Pancreas (tissue), 10 donors: ENCODE measurements around the gene MAP7D2. TPM values are rescaled to one million over a fixed set of nuclear protein-coding genes. Genes with fewer than 3 reads are reported as not detected.
"Not testable (repeated sequence)": the region's sequence is repeated elsewhere in the genome, so short reads cannot be mapped to it uniquely, and the experiment has no call there.

Source experiments
- ATAC-seq, 4 donors: fragments of 200-7000 bp; cut with Tn5 transposase; one replicate each; pipeline versions ENCODE4 v1.8.0 to v1.9.1; 2020; ENCODE audit warnings: mild to moderate bottlenecking in 4 of 4, moderate library complexity in 4 of 4
- DNase-seq, 6 donors: peaks; one replicate each; pipeline ENCODE4 v3.0.0-alpha.2; 2020
- FAIRE-seq: peaks from 2 replicates; lab custom pipeline; 2012; peaks lifted over from hg19 to GRCh38; lab: Jason Lieb, UNC
- H3K27ac ChIP-seq, 4 donors: fragments of 200-600 bp; sonication (generic); 1 replicate in 3 of 4; 2 replicates in 1 of 4; pipeline versions ENCODE4 v1.5.0 to v1.8.0; 2020
- H3K27me3 ChIP-seq, 4 donors: fragments of 200-600 bp; one replicate each; pipeline ENCODE4 v1.8.0; 2021
- H3K36me3 ChIP-seq, 3 donors: fragments of 200-600 bp; sonication (generic) in 1 of 3; one replicate each; pipeline versions ENCODE4 v1.5.0 to v1.8.0; 2020 to 2021
- H3K4me1 ChIP-seq, 3 donors: fragments of 200-600 bp; one replicate each; pipeline ENCODE4 v1.8.0; 2021
- H3K4me3 ChIP-seq, 4 donors: fragments of 200-600 bp; sonication (generic) in 2 of 4; one replicate each; pipeline versions ENCODE4 v1.5.0 to v1.8.0; 2020 to 2021
- H3K9me3 ChIP-seq, 4 donors: fragments of 200-600 bp; one replicate each; pipeline ENCODE4 v1.8.0; 2021
- WGBS, 2 donors: extraction: QIAGEN DNeasy Blood & Tissue Kit; methylation state at CpG; one replicate each; pipeline ENCODE4 v1.1.7; 2013; 5-methylcytosine and 5-hydroxymethylcytosine counted together
- intact Hi-C, 3 donors: fragments of 100-400 bp; cut with DNase I; formaldehyde crosslinking; loops; one replicate each; pipeline versions ENCODE4 v1.11.1 to v1.14.2; 2022
- polyA plus RNA-seq, 2 donors: library from polyadenylated mRNA; stranded (reverse); fragments of 200-250 nt; gene quantifications; one replicate each; pipeline ENCODE4 v1.2.3, GENCODE V29; 2013
- total RNA-seq, 6 donors: library from RNA; stranded (reverse); fragmentation: NEBNext Ultra II Directional in 4 of 6; extraction: Animal tissue kit (Norgen Biotek cat#: 25700) in 4 of 6; gene quantifications; one replicate each; pipeline versions ENCODE4 v1.2.1 to v1.2.4, GENCODE V29; 2021 to 2023
- TF ChIP-seq, protein P1 (sequence below), 4 donors: fragments of 200-600 bp; sonication (generic) in 3 of 4; IDR thresholded peaks; one replicate each; pipeline versions ENCODE4 v1.5.0 to v1.8.0; 2021; ENCODE audit warnings: antibody characterized with exemption in 4 of 4
- donor health status: healthy with polysubstance abuse.
- donor health status: DM: no; HTN: no; CAD: no; lungs with moderate emphysema.
- donor health status: DM: no; HTN: no; CAD: no.
- donor health status: control.
- donor health status: control.
- donor health status: Bipolar disorder and iron deficiency.
- donor health status: DM: yes; HTN: yes; CAD: no.
- donor health status: DM: no; HTN: no; CAD: no.
- donor health status: DM: no; HTN: no; CAD: no.
- donor health status: DM: yes; HTN: yes; CAD: no.

The MAP7D2 gene
- total and polyA plus RNA-seq, 8 donors, result 0.09 to 3.6 (median 0.70) TPM

DNA sequence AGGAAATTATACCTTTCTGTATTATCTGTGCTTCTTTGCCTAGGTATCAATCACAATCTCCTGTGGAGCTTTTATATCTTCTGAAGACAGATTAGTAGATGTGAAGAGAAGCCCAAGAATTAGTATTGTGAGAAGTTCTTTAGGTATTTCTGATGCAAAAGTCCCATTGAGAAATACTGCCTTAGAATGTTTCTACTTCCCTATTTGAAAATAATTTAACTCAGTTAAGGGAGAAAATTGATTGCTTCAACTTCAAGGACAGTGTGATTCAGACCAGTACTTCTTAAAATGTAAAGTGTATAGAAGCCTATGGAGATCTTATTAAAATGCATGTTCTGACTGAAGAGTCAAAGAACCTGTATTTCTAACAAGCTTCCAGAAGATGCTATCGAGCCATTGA, 16.0 kb upstream of the MAP7D2 start:
- Histone ChIP-seq H3K9me3 (no peaks in the 10 kb centered on the region), H3K4me3 (no peak overlapping the region), H3K36me3 (peaks cover 4 to 84% (median 9%) of the 10 kb centered on the region in 3 donors), H3K4me1 (no peaks in the 10 kb centered on the region), H3K27me3 (no peaks in the 10 kb centered on the region), H3K27ac (no peak overlapping the region)
- TF ChIP-seq, protein P1, sequence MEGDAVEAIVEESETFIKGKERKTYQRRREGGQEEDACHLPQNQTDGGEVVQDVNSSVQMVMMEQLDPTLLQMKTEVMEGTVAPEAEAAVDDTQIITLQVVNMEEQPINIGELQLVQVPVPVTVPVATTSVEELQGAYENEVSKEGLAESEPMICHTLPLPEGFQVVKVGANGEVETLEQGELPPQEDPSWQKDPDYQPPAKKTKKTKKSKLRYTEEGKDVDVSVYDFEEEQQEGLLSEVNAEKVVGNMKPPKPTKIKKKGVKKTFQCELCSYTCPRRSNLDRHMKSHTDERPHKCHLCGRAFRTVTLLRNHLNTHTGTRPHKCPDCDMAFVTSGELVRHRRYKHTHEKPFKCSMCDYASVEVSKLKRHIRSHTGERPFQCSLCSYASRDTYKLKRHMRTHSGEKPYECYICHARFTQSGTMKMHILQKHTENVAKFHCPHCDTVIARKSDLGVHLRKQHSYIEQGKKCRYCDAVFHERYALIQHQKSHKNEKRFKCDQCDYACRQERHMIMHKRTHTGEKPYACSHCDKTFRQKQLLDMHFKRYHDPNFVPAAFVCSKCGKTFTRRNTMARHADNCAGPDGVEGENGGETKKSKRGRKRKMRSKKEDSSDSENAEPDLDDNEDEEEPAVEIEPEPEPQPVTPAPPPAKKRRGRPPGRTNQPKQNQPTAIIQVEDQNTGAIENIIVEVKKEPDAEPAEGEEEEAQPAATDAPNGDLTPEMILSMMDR (IDR thresholded peaks at IDR 0.05), result no peak
- intact Hi-C loops, result no loop called here
- DNase-seq (no peak), ATAC-seq (no peak), FAIRE-seq (peak; percentile 68)
- 84 to 100% methylated on average over 1 of the region's 1 CpG for WGBS, 2 donors

DNA sequence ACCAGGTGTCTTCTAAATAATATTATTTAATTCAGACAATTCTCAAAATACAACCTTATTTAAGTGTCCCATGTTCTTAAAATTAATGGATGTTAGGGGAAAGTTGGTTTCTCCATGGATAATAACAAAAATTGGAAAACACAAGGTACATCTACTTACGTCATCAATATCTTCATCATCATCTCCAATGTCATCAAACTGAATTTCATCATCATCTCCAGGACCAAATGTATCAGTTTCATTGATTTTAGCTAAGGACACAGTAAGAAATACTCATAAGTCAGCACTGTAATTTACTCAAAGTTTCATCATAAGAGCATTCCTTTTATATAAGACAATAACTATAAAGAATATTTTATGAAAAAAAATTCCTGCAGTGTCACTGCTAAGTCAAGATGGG, 13.7 kb upstream of the MAP7D2 start:
- H3K27ac ChIP-seq, result no peak overlapping the region
- TF ChIP-seq, protein P1 (IDR thresholded peaks at IDR 0.05), result no peak
- ATAC-seq (no peak), FAIRE-seq (peak; percentile 13), DNase-seq (no peak)
- intact Hi-C loops, result no loop called here
- no peak overlapping the region for H3K4me3 ChIP-seq
- WGBS, 2 donors, result 82 to 94% methylated on average over 1 of the region's 1 CpG
- peaks cover 4 to 61% (median 5%) of the 10 kb centered on the region in 3 donors for H3K36me3 ChIP-seq
- H3K27me3 ChIP-seq, result no peaks in the 10 kb centered on the region
- H3K4me1 ChIP-seq, result no peaks in the 10 kb centered on the region
- no peaks in the 10 kb centered on the region for H3K9me3 ChIP-seq

DNA sequence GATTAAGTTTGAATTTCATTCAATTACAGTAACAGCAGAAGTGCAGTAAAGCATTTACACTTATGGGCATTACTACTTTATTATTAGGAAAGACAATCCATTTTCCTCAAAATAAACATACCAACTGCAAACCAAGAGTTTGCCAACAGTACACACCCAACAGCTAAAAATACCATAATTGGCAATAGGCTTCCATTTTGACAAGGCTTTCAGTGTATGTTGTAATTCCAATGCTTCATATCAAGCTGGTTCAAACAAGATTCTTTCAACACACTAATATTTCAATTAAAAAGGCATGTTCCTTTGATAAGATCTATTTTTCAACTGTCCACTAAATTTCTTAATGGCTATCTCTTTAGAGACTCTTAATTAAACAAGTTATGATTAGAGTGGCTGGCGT, 12.8 kb upstream of the MAP7D2 start:
- Histone ChIP-seq H3K4me1 (no peaks in the 10 kb centered on the region), H3K36me3 (peaks cover 0 to 58% (median 4%) of the 10 kb centered on the region in 3 donors), H3K27ac (no peak overlapping the region), H3K9me3 (no peaks in the 10 kb centered on the region), H3K27me3 (no peaks in the 10 kb centered on the region), H3K4me3 (no peak overlapping the region)
- DNase-seq, result no peak
- 34 to 38% methylated on average over 1 of the region's 1 CpG for WGBS, 2 donors
- TF ChIP-seq, protein P1 (IDR thresholded peaks at IDR 0.05), result no peak
- FAIRE-seq, result no peak
- intact Hi-C loops, result no loop called here
- no peak for ATAC-seq

DNA sequence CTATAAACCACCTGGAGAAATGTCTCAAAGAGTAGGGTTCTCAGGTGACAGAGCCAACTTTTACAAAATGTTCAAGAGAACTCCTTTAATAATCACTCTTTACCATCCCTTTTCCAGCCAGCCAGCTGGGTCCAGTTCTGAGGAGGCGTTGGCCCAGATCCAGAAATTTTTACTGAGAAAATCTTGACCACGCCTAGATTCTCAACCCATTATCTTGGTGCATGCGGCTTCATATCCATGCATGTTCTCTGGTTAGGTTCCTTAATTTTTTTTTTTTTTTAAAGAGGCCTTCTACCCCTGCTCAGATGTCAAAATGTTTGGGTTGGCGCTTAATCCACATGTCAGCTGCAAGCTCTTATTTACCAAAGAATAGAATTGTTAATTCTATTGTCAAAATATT, 12.0 kb upstream of the MAP7D2 start:
- Histone ChIP-seq H3K27me3 (no peaks in the 10 kb centered on the region), H3K36me3 (peaks cover 0 to 58% (median 4%) of the 10 kb centered on the region in 3 donors), H3K27ac (no peak overlapping the region), H3K9me3 (no peaks in the 10 kb centered on the region), H3K4me3 (no peak overlapping the region), H3K4me1 (no peaks in the 10 kb centered on the region)
- FAIRE-seq (no peak), DNase-seq (no peak), ATAC-seq (peak in 3 of 4 donors; percentile 13 to 36 (median 15))
- intact Hi-C loops, result no loop called here
- WGBS, 2 donors, result 49 to 73% methylated on average over 4 of the region's 4 CpGs
- TF ChIP-seq, protein P1 (IDR thresholded peaks at IDR 0.05), result no peak

DNA sequence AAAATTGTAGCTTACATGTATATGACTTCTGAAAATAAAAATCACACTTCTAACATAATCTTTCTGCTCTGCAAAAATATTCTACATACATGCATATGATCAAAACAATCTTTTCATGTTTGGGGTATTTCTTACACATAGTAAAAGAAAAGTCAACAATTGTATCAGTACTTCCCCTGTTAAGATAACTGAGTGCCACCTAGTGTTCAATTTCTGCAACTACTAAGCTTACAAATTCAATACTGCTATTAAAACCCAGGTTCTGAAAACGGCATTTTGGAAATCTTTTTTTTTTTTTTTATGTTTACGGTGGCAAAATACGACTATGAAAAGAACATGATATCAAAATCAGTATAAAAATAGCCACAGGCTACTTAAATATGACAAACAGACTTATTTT, 10.7 kb upstream of the MAP7D2 start:
- ATAC-seq (peak; percentile 64 to 89 (median 86)), FAIRE-seq (peak; percentile 99)
- intact Hi-C loops, H3K27me3 ChIP-seq, DNase-seq, H3K4me3 ChIP-seq, H3K4me1 ChIP-seq, H3K27ac ChIP-seq, H3K9me3 ChIP-seq: not testable (repeated sequence)
- 1 to 7% methylated on average over 3 of the region's 3 CpGs for WGBS, 2 donors
- H3K36me3 ChIP-seq, result peaks cover 0 to 48% (median 4%) of the 10 kb centered on the region in 3 donors

DNA sequence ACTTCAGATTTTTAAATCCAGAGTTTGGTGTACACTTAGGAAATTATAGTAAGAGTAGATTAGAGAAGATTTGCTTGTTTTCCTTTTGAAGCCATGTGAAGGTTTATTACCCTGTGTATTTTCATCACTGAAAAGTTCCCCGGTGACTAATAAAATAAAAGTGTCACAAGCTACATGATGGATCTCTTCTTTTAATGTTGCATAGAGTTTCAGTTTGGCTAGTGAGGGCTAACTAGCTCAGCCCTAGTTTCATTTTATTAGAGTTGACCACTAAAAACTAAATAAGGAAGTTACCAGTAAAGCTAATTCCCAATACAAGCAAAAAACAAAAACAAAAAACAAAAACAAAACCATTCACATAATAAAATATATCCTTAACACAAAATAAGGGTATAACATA, 10.1 kb upstream of the MAP7D2 start:
- H3K27ac ChIP-seq, FAIRE-seq, H3K9me3 ChIP-seq, intact Hi-C loops, H3K4me3 ChIP-seq, H3K4me1 ChIP-seq, H3K27me3 ChIP-seq, DNase-seq: not testable (repeated sequence)
- ATAC-seq, result peak in 2 of 4 donors; percentile 20 to 24
- H3K36me3 ChIP-seq, result peaks cover 0 to 45% (median 4%) of the 10 kb centered on the region in 3 donors
- 80 to 82% methylated on average over 1 of the region's 1 CpG for WGBS, 2 donors
